ENCODE measurements around the gene COA1.
"Not testable (repeated sequence)": the region's sequence is repeated elsewhere in the genome, so short reads cannot be mapped to it uniquely, and the experiment has no call there.

Gene COA1

GRCh38 chr7:43602256-43602655 lies 127.1 kb downstream of the COA1 start:
- no peak overlapping the region for H3K27ac ChIP-seq (ENCODE audit: low read depth, low read length)
- H3K27me3 ChIP-seq (ENCODE audit: low read length): no peaks in the 10 kb centered on the region
- no peak overlapping the region for H3K4me3 ChIP-seq (ENCODE audit: insufficient read depth, low read length, poor library complexity, severe bottlenecking)
- H3K4me2 ChIP-seq (ENCODE audit: low read depth, low read length, poor library complexity, severe bottlenecking): no peak overlapping the region
- no peaks in the 10 kb centered on the region for H3K9me2 ChIP-seq (replicated peaks; ENCODE audit: insufficient read depth, low read length)
- no peak overlapping the region for H3K9ac ChIP-seq (ENCODE audit: low read length)
- H2AFZ ChIP-seq (ENCODE audit: low read depth, low read length, severe bottlenecking): no peak overlapping the region
- peaks cover 58% of the 10 kb centered on the region for H3F3A ChIP-seq (ENCODE audit: insufficient read depth)
- H3K9me3 ChIP-seq (ENCODE audit: insufficient read depth, low read length): no peaks in the 10 kb centered on the region
- H4K20me1 ChIP-seq (ENCODE audit: low read depth, low read length): peaks cover 85% of the 10 kb centered on the region
- peaks cover 100% of the 10 kb centered on the region for H3K79me2 ChIP-seq (ENCODE audit: insufficient read depth, low read length)
- TF ChIP-seq CTCF (IDR thresholded peaks at IDR 0.05; ENCODE audit: insufficient read depth, low read length, poor library complexity, severe bottlenecking) (no peak), EZH2phosphoT487 (conservative IDR thresholded peaks at IDR 0.05; ENCODE audit: low read length) (no peak)
- peaks cover 89% of the 10 kb centered on the region for H3K36me3 ChIP-seq (ENCODE audit: low read length)

- peaks cover 100% of the 10 kb centered on the region for H3K79me2 ChIP-seq (ENCODE audit: insufficient read depth, low read length)
- H3F3A ChIP-seq (ENCODE audit: insufficient read depth): peaks cover 59% of the 10 kb centered on the region
- H3K9me2 ChIP-seq (replicated peaks; ENCODE audit: insufficient read depth, low read length): no peaks in the 10 kb centered on the region
- H3K4me3 ChIP-seq (ENCODE audit: insufficient read depth, low read length, poor library complexity, severe bottlenecking): no peak overlapping the region
- no peaks in the 10 kb centered on the region for H3K9me3 ChIP-seq (ENCODE audit: insufficient read depth, low read length)
- H3K9ac ChIP-seq (ENCODE audit: low read length): no peak overlapping the region
- H2AFZ ChIP-seq (ENCODE audit: low read depth, low read length, severe bottlenecking): no peak overlapping the region
- peaks cover 91% of the 10 kb centered on the region for H4K20me1 ChIP-seq (ENCODE audit: low read depth, low read length)
- H3K27ac ChIP-seq (ENCODE audit: low read depth, low read length): no peak overlapping the region
- no peak for TF ChIP-seq CTCF (IDR thresholded peaks at IDR 0.05; ENCODE audit: insufficient read depth, low read length, poor library complexity, severe bottlenecking)
- no peak for TF ChIP-seq EZH2phosphoT487 (conservative IDR thresholded peaks at IDR 0.05; ENCODE audit: low read length)
- H3K27me3 ChIP-seq (ENCODE audit: low read length): no peaks in the 10 kb centered on the region
- no peak overlapping the region for H3K4me2 ChIP-seq (ENCODE audit: low read depth, low read length, poor library complexity, severe bottlenecking)
- H3K36me3 ChIP-seq (ENCODE audit: low read length): peaks cover 91% of the 10 kb centered on the region
Observed at GRCh38 chr7:43600056-43600455, 129.3 kb downstream of the COA1 start.

GRCh38 chr7:43596426-43596825 lies 132.9 kb downstream of the COA1 start:
- H3K9me3 ChIP-seq (ENCODE audit: insufficient read depth, low read length); H3K4me2 ChIP-seq (ENCODE audit: low read depth, low read length, poor library complexity, severe bottlenecking); H3K4me3 ChIP-seq (ENCODE audit: insufficient read depth, low read length, poor library complexity, severe bottlenecking); H2AFZ ChIP-seq (ENCODE audit: low read depth, low read length, severe bottlenecking); H3K9ac ChIP-seq (ENCODE audit: low read length); H3K27me3 ChIP-seq (ENCODE audit: low read length); H3K27ac ChIP-seq (ENCODE audit: low read depth, low read length); H3K9me2 ChIP-seq (replicated peaks; ENCODE audit: insufficient read depth, low read length): not testable (repeated sequence)
- Histone ChIP-seq H3F3A (ENCODE audit: insufficient read depth) (peaks cover 40% of the 10 kb centered on the region), H4K20me1 (ENCODE audit: low read depth, low read length) (peaks cover 91% of the 10 kb centered on the region), H3K36me3 (ENCODE audit: low read length) (peaks cover 72% of the 10 kb centered on the region), H3K79me2 (ENCODE audit: insufficient read depth, low read length) (peaks cover 100% of the 10 kb centered on the region)

- peak overlapping the region; percentile 75 for H3K4me2 ChIP-seq (ENCODE audit: low read depth, low read length, poor library complexity, severe bottlenecking)
- TF ChIP-seq CTCF (IDR thresholded peaks at IDR 0.05; ENCODE audit: insufficient read depth, low read length, poor library complexity, severe bottlenecking) (no peak), EZH2phosphoT487 (conservative IDR thresholded peaks at IDR 0.05; ENCODE audit: low read length) (no peak)
- peak overlapping the region; percentile 6; the same call in 1 of the 2 replicates for H3K27ac ChIP-seq (ENCODE audit: low read depth, low read length)
- no peaks in the 10 kb centered on the region for H3K27me3 ChIP-seq (ENCODE audit: low read length)
- H2AFZ ChIP-seq (ENCODE audit: low read depth, low read length, severe bottlenecking): no peak overlapping the region
- no peak overlapping the region for H3K4me3 ChIP-seq (ENCODE audit: insufficient read depth, low read length, poor library complexity, severe bottlenecking)
- H3K9me2 ChIP-seq (replicated peaks; ENCODE audit: insufficient read depth, low read length): no peaks in the 10 kb centered on the region
- H3K9me3 ChIP-seq (ENCODE audit: insufficient read depth, low read length): no peaks in the 10 kb centered on the region
- H3K9ac ChIP-seq (ENCODE audit: low read length): no peak overlapping the region
- peaks cover 89% of the 10 kb centered on the region for H4K20me1 ChIP-seq (ENCODE audit: low read depth, low read length)
- peaks cover 59% of the 10 kb centered on the region for H3K36me3 ChIP-seq (ENCODE audit: low read length)
- H3K79me2 ChIP-seq (ENCODE audit: insufficient read depth, low read length): peaks cover 100% of the 10 kb centered on the region
- peaks cover 42% of the 10 kb centered on the region for H3F3A ChIP-seq (ENCODE audit: insufficient read depth)
Observed at GRCh38 chr7:43594020-43594419, 135.3 kb downstream of the COA1 start.

Measured in SU-DHL-6 (cell line).